Fibroblast of the aortic adventitia (primary cell): Measurements from ENCODE around the gene KNDC1. TPM values are rescaled to one million over a fixed set of nuclear protein-coding genes. Genes with fewer than 3 reads are reported as not detected.

ENCODE experiments used
- DNase-seq: peaks from one replicate; pipeline ENCODE4 v3.0.0-alpha.2; 2010; ENCODE audit warnings: low read depth
- H3K4me3 ChIP-seq: 2 replicates; pipeline ENCODE4 v1.5.1; 2011; ENCODE audit warnings: low read depth, mild to moderate bottlenecking, control low read depth, low read length, moderate library complexity
- total RNA-seq: library from RNA; depleted of rRNA; stranded (reverse); fragments of >200 nt; gene quantifications from 2 replicates; pipeline ENCODE4 v1.2.3, GENCODE V29; 2012; ENCODE audit warnings: low replicate concordance
- TF ChIP-seq, protein P1 (sequence below): IDR thresholded peaks from 2 replicates; pipeline ENCODE4 v1.5.1; 2011; ENCODE audit warnings: mild to moderate bottlenecking, low read length, control low read depth, inconsistent platforms; ENCODE audit not compliant: insufficient read depth

The KNDC1 gene
- total RNA-seq, 1 donor, result under 0.01 TPM

DNA sequence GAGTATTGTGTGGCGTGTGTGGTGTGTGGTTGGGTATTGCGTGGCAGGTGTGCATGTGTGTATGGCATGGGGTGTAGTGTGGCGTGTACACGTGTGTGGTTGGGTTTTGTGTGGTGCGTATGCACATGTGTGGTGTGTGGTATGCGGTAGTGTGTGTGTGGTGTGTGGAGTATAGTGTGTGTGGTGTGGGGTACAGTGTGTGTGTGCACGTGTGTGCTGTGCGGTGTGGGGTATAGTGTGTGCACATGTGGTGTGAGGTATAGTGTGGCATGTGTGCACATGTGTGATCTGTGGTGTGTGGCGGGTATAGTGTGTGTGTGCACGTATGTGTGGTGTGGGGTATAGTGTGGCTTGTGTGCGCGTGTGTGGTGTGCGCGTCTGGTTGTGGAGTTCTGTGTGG, 49.1 kb downstream of the KNDC1 start:
- DNase-seq, result no peak
- H3K4me3 ChIP-seq, result no peak overlapping the region
- TF ChIP-seq, protein P1, sequence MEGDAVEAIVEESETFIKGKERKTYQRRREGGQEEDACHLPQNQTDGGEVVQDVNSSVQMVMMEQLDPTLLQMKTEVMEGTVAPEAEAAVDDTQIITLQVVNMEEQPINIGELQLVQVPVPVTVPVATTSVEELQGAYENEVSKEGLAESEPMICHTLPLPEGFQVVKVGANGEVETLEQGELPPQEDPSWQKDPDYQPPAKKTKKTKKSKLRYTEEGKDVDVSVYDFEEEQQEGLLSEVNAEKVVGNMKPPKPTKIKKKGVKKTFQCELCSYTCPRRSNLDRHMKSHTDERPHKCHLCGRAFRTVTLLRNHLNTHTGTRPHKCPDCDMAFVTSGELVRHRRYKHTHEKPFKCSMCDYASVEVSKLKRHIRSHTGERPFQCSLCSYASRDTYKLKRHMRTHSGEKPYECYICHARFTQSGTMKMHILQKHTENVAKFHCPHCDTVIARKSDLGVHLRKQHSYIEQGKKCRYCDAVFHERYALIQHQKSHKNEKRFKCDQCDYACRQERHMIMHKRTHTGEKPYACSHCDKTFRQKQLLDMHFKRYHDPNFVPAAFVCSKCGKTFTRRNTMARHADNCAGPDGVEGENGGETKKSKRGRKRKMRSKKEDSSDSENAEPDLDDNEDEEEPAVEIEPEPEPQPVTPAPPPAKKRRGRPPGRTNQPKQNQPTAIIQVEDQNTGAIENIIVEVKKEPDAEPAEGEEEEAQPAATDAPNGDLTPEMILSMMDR, result no peak

DNA sequence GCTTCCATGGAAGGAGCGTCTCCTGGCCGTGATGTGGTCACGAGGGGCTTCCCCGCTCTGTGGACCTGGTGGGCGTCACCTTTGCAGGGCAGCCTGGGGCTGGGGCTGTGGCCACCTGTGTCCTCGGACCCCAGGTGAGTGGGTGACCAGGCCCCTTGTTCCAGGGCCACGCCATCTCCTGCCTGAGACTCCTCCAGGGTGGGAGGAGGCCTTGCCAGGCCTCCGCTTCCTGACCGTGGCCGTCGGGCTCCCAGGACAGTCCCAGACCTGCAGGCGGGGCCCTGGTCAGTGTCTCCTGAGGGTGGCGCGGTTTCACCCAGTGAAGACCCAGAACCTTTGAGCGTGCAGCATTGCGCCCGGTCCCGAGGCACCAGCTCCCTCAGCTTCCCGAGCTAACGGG, 49.6 kb downstream of the KNDC1 start:
- TF ChIP-seq, protein P1, result no peak
- no peak overlapping the region for H3K4me3 ChIP-seq
- DNase-seq, result no peak

DNA sequence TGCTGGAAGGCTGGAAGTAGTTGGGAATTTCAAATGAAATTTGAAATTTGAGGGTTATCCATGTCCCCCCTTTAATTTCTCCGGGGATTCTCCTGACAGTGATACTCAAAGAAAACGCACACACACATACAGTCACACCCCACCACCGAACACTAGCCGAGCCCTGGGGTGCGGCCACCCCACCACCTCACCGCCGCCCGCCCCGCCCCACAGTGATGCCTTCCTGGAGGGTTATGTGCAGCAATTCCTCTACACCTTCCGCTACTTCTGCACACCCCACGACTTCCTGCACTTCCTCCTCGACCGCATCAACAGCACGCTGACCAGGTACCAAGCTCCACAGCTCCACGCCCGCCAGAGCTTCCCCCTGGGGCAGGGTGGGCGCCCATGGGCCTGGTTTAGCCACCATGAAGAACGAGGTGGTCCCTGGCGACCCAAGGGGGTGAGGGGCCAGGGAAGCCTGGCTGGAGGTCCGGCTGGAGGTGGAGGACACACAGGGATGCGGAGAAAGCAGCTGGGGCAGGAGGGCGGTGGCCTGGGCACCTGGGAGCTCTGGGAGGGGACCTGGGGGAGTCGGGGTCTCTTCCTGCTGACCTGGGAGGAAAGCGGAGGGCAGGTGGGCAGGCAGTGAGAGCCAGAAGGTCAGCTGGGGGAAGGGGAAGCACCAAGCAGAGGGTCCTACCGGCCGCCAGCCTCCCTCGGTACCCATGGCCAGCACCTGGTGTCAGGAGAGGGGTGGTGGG, 50.5 kb downstream of the KNDC1 start:
- DNase-seq, result no peak
- TF ChIP-seq, protein P1, result no peak
- H3K4me3 ChIP-seq, result no peak overlapping the region

DNA sequence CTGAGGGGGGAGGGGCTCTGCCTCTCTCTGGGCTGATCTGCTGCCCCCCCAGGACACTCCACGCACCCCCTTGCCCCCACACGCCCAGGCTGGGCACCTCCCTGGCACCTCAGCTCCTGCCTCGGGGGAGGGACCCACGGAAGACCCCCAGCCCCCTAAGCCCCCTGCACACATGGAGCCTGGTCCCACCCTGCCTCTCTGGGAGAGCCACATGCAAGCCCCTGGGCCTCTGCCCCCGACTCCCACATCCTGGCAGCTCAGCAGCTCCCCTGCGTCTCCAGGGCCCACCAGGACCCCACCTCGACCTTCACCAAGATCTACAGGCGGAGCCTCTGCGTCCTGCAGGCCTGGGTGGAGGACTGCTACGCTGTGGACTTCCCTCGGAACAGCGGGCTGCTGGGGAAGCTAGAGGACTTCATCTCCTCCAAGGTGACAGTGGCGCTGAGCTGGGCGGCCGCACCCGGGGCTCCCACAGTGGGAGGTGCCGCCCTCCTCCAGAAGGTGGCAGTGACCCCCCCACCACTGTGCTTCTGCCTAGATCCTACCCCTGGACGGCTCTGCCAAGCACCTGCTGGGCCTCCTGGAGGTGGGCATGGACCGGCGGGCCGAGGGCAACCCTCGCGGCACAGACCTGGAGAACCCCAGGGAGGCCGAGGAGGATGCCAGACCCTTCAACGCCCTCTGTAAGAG, 51.3 kb downstream of the KNDC1 start:
- TF ChIP-seq, protein P1, result no peak
- H3K4me3 ChIP-seq, result no peak overlapping the region
- no peak for DNase-seq

DNA sequence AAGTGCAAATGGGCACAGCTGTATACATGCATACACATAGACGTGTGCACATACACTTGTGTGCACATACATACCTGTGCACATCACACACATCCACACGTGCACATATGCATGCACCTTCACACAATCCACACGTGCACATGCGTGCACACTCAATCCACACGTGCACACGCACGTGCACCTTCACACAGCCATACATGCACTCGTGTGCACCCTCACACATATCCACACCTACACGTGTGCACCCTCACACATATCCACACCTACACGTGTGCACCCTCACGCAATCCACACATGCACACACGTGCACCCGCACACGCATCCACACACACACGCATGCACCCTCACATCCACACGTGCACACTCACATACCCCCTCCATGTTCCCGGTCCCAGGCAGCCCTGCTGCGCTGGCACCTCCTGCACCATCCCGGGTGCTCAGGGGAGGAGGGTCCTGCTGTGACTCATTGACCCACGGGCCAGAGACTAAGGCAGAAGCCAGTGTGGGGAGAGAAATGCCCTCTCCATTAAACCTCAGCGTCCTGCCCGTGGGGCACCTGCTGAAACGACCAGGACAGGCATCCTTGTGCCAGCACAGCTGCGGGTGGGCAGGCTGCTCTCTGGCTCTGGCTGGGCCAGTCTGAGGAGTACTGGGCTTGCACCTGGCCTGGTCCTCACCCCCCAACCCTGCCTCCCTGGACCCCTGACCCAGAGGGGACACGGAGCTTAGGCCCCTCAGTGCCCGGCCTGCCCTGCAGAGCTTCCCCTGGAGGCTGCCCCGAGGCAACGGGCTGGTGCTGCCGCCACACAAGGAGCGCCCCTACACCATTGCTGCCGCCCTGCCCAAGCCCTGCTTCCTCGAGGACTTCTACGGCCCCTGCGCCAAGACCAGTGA, 52.2 kb downstream of the KNDC1 start:
- DNase-seq, result no peak
- TF ChIP-seq, protein P1, result no peak
- H3K4me3 ChIP-seq, result no peak overlapping the region

DNA sequence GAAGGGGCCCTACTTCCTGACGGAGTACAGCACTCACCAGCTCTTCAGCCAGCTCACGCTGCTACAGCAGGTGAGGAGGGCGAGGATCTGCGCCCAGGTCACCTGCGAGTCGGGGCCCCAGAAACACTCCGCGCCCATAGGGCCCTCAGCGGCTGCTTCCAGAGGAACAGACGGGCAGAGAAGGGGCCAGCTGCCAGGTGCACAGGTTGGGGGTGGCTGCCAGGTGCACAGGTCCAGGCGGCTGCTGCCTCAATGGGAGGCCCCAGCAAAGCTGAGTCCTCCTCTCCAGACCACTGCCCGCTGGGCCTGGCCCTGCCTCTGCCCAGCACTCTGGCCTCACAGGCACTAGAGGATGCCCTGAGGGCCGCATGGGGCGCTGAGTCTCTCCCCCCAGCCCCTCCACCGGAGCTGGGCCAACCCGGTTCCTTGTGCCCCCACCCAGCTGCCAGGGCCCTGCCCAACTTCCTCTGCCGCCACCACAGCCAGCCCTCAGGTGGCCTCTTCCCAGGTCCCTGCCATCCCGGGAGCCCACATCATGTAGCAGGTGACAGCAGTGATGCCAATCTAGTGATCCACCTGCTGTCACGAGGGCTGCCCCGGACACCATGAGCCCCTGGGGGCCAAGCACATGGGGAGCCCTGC, 53.0 kb downstream of the KNDC1 start:
- DNase-seq, result no peak
- H3K4me3 ChIP-seq, result no peak overlapping the region
- TF ChIP-seq, protein P1, result no peak
